T1000 (cell line): ENCODE data around the gene LMBR1L.
"Not testable (repeated sequence)": the region's sequence is repeated elsewhere in the genome, so short reads cannot be mapped to it uniquely, and the experiment has no call there.

Experiments
- DNase-seq: peaks from one replicate; lab custom pipeline; 2025; ENCODE audit warnings: mixed read lengths; lab: John Stamatoyannopoulos, UW

Gene LMBR1L

GRCh38 chr12:49110464-49111155 lies at the start of gene LMBR1L:
Gene LMBR1L, minus strand, starts transcription at chr12:49110847. Its CDS starts 292 bp downstream, at chr12:49110555.
- peak; percentile 96 for DNase-seq

GRCh38 chr12:49160399-49160798 lies 49.8 kb upstream of the LMBR1L start:
- no peak for DNase-seq

- no peak for DNase-seq
These were observed 43.6 kb upstream of the LMBR1L start for GRCh38 chr12:49154221-49154620.

GRCh38 chr12:49147384-49147783 lies 36.7 kb upstream of the LMBR1L start:
- DNase-seq, result no peak

GRCh38 chr12:49146406-49146805 lies 35.8 kb upstream of the LMBR1L start:
- no peak for DNase-seq

GRCh38 chr12:49144384-49144783 lies 33.7 kb upstream of the LMBR1L start:
- DNase-seq, result no peak

GRCh38 chr12:49138999-49139398 lies 28.4 kb upstream of the LMBR1L start:
- no peak for DNase-seq

- no peak for DNase-seq
These were observed 27.9 kb upstream of the LMBR1L start for GRCh38 chr12:49138587-49138986.

GRCh38 chr12:49137476-49137875 lies 26.8 kb upstream of the LMBR1L start:
- DNase-seq, result no peak

GRCh38 chr12:49136997-49137396 lies 26.4 kb upstream of the LMBR1L start:
- DNase-seq, result not testable (repeated sequence)

GRCh38 chr12:49133590-49133989 lies 22.9 kb upstream of the LMBR1L start:
- DNase-seq, result no peak

GRCh38 chr12:49133014-49133413 lies 22.4 kb upstream of the LMBR1L start:
- DNase-seq, result no peak

- DNase-seq, result no peak
These were observed 21.3 kb upstream of the LMBR1L start for GRCh38 chr12:49131894-49132461.

- DNase-seq, result peak; percentile 86
These were observed 20.6 kb upstream of the LMBR1L start, which contains the start of gene TUBA1B for GRCh38 chr12:49131051-49131893. Gene TUBA1B, minus strand, starts transcription at chr12:49131395. Its CDS starts 95 bp downstream, at chr12:49131300.

GRCh38 chr12:49130151-49131050 lies 19.8 kb upstream of the LMBR1L start:
- DNase-seq, result peak; percentile 90

- no peak for DNase-seq
These were observed 18.9 kb upstream of the LMBR1L start for GRCh38 chr12:49129332-49130150.

GRCh38 chr12:49127971-49128370 lies 17.3 kb upstream of the LMBR1L start:
- DNase-seq, result not testable (repeated sequence)

- DNase-seq, result no peak
These were observed 16.5 kb upstream of the LMBR1L start for GRCh38 chr12:49126852-49127763.

GRCh38 chr12:49121047-49121696 lies 10.5 kb upstream of the LMBR1L start:
- DNase-seq, result no peak
